A549 (cell line): ENCODE data around the gene C1orf146.

Source experiments
- POLR2A ChIP-seq: IDR thresholded peaks from 2 replicates; pipeline ENCODE4 v1.6.1; 2012; ENCODE audit warnings: mild to moderate bottlenecking, low read length
- REST ChIP-seq: fragments of 200-600 bp; sonication (generic); IDR thresholded peaks from 2 replicates; pipeline ENCODE4 v1.6.1; 2016; ENCODE audit warnings: antibody characterized with exemption, mild to moderate bottlenecking, moderate library complexity
- SMC3 ChIP-seq: fragments of >200 bp; sonication (Bioruptor Twin); formaldehyde crosslinking; IDR thresholded peaks from 3 replicates; pipeline ENCODE4 v1.6.1; 2018; ENCODE audit warnings: inconsistent platforms

- TF ChIP-seq SMC3 (no peak), POLR2A (no peak), REST (no peak)
Observed at GRCh38 chr1:92211166-92211565, 6.5 kb upstream of the C1orf146 start.
